ENCODE results near the gene REV3L. TPM values are rescaled to one million over a fixed set of nuclear protein-coding genes. Genes with fewer than 3 reads are reported as not detected.

The REV3L gene
- total and polyA plus RNA-seq, 2 of the 8 experiments (the other 6 are each of a cell fraction or from before 2014, with no cell fraction given), result 2.1 to 6.6 TPM

DNA sequence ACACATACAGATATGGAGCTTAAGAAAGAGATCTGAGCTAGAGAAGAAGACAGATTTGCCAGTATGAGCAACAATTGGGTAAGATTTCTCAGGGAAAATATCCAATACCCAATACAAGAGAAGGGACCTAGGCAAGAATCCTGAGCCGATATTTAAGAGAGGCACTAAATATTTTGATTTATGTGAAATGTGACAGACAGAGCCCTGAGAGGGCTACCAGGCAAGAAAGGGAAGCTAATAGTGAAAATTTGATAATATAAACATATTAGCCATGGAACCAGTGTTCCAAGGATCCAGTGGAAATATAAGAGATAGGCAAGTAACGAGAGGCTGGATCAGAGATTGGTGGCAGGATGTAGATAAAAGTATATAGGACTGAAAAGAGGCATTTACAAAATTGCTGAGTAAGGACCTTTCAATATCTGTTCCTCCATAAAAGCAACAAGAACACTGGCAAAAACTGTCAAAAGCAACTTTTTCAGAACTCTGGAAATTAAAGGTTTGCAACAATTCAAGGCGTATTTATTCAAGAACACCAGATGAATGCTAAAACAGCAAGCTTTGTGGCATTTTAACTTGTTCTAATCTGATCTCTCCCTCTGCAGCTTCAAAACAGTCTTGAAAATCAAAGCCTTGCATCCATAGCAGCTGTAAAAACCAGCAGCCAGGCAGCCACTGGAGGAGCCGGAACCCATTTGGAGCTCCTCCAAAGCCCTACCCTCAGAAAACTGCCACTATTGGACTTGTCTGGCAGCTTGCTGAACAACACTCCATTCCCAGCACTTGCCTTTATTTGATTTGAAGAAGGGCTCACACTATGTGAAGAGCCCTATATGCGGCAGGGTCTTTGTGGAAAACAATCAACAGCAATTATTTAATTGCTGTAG is 58.8 kb downstream of the REV3L start:
- TF ChIP-seq NRF1 (IDR thresholded peaks at IDR 0.05; ENCODE audit: low read depth, low read length) (no peak), PHF8 (conservative IDR thresholded peaks at IDR 0.05; ENCODE audit: low read depth, low read length) (no peak), ATF3 (IDR thresholded peaks at IDR 0.05; ENCODE audit: insufficient read depth, low read depth, low read length) (no peak), MAFK (IDR thresholded peaks at IDR 0.05; ENCODE audit: low read depth, low read length) (peak; percentile 77; the same call in 1 of the 2 replicates)
- no peak overlapping the region for H4K91ac ChIP-seq (replicated peaks; ENCODE audit: insufficient read length, low read length)
- no peak overlapping the region for H3K18ac ChIP-seq (ENCODE audit: extremely low read depth, low read length)
- no peak overlapping the region for H3K4me2 ChIP-seq (ENCODE audit: insufficient read depth in 1 of 2, low read depth in 2 of 2, low read length in 2 of 2)
- H2BK5ac ChIP-seq (ENCODE audit: low read depth, low read length), result no peak overlapping the region
- peaks cover 0 to 1% of the 10 kb centered on the region in 2 experiments for H4K20me1 ChIP-seq (replicated peaks in 1 of 2; ENCODE audit: control insufficient read depth in 1 of 2, insufficient read depth in 2 of 2, low read length in 2 of 2)
- H3K14ac ChIP-seq (ENCODE audit: insufficient read length), result no peak overlapping the region
- H3K9me3 ChIP-seq (ENCODE audit: insufficient read depth in 2 of 2, low read depth in 1 of 2, low read length in 1 of 2), result no peaks in the 10 kb centered on the region
- H2AFZ ChIP-seq (ENCODE audit: low read length), result no peak overlapping the region
- CTCF ChIA-PET (ENCODE audit: partially characterized antibody), result interaction anchor here (0.7 to 1.1 kb wide), 2 partner anchors 150 to 182 kb away, joined by 3 read pairs; partner anchors contain the start of gene TRAF3IP2
- POLR2A ChIA-PET (ENCODE audit: partially characterized antibody), result interaction anchor here (0.6 to 1.2 kb wide), 3 partner anchors 19 to 153 kb away, joined by 3 to 4 read pairs (median 3); no protein-coding TSS in a partner anchor
- WGBS, 2 experiments (ENCODE audit: extremely low coverage in 1 of 2, insufficient coverage in 1 of 2, insufficient read length in 1 of 2, insufficient replicate concordance in 2 of 2, low coverage in 1 of 2, low lambda C conversion rate in 2 of 2, missing lambda C conversion rate in 1 of 2), result 93% methylated on average over 5 of the region's 5 CpGs; no CpG with 5 or more reads in 1 of the 2 experiments
- H3K23me2 ChIP-seq (ENCODE audit: low read depth, low read length), result no peaks in the 10 kb centered on the region
- H3K23ac ChIP-seq (ENCODE audit: insufficient read length), result no peak overlapping the region
- no peak overlapping the region for H2BK15ac ChIP-seq (ENCODE audit: low read length)
- no peak overlapping the region for H3K4ac ChIP-seq (replicated peaks; ENCODE audit: insufficient read length, low read depth, low read length)
- no peaks in the 10 kb centered on the region for H3K36me3 ChIP-seq (ENCODE audit: control insufficient read depth in 2 of 4, insufficient read depth in 4 of 4, low read length in 3 of 4)
- H3K79me2 ChIP-seq (ENCODE audit: control insufficient read depth in 1 of 2, insufficient read depth in 2 of 2, low read length in 2 of 2), result no peaks in the 10 kb centered on the region
- H4K8ac ChIP-seq (ENCODE audit: extremely low read depth, insufficient read depth, low read length), result no peak overlapping the region
- no peak overlapping the region for H3K4me3 ChIP-seq (ENCODE audit: extremely low read depth in 1 of 4, insufficient read depth in 2 of 4, low read depth in 3 of 4, low read length in 4 of 4)
- DNase-seq (ENCODE audit: low read depth in 1 of 2, low spot score in 2 of 2) (no peak), FAIRE-seq (no peak)
- H2AK5ac ChIP-seq (ENCODE audit: low read depth, low read length), result no peak overlapping the region
- H3K27me3 ChIP-seq (replicated peaks in 1 of 4; ENCODE audit: control insufficient read depth in 3 of 4, extremely low read depth in 1 of 4, insufficient read depth in 3 of 4, low read length in 3 of 4), result no peaks in the 10 kb centered on the region
- no peak overlapping the region for H2BK120ac ChIP-seq (replicated peaks; ENCODE audit: low read depth, low read length)
- H2BK20ac ChIP-seq (ENCODE audit: low read length), result no peak overlapping the region
- H3K9ac ChIP-seq (replicated peaks in 1 of 4; ENCODE audit: extremely low read depth in 1 of 4, low read depth in 3 of 4, low read length in 3 of 4), result no peak overlapping the region
- no peak overlapping the region for H3K27ac ChIP-seq (ENCODE audit: low read depth, low read length)
- no peaks in the 10 kb centered on the region; the same call in 1 of the 2 replicates for H3K79me1 ChIP-seq (ENCODE audit: low read depth, low read length)
- no peak overlapping the region for H2BK12ac ChIP-seq (ENCODE audit: low read depth, low read length)
- H4K5ac ChIP-seq (ENCODE audit: insufficient read length, low read depth, low read length), result no peak overlapping the region
- H3K4me1 ChIP-seq (replicated peaks in 1 of 4; ENCODE audit: control insufficient read depth in 3 of 4, insufficient read depth in 4 of 4, low read length in 3 of 4), result peaks cover 0 to 3% (median 0%) of the 10 kb centered on the region in 4 experiments; a peak in 1 of 7 replicates
- no peak overlapping the region for H3K56ac ChIP-seq (replicated peaks; ENCODE audit: insufficient read length, low read depth, low read length)

All from H1 (cell line).